MM.1S (cell line): ENCODE measurements around the gene SCNN1B.

Experiments used
- CTCF ChIP-seq: fragments of 300-600 bp; sonication (generic); IDR thresholded peaks from 2 replicates; pipeline ENCODE4 v1.5.1; 2016; ENCODE audit warnings: antibody characterized with exemption, low read length, mixed read lengths
- EZH2 ChIP-seq: fragments of 300-600 bp; sonication (generic); optimal IDR thresholded peaks from 2 replicates; pipeline ENCODE3; 2017; ENCODE audit warnings: low read depth, mild to moderate bottlenecking, antibody characterized with exemption, low read length, mixed read lengths

- no peak for TF ChIP-seq EZH2
- TF ChIP-seq CTCF: no peak
Observed at GRCh38 chr16:23359092-23359760, 57.1 kb downstream of the SCNN1B start.
